ENCODE data around the gene DHX40. TPM values are rescaled to one million over a fixed set of nuclear protein-coding genes. Genes with fewer than 3 reads are reported as not detected.
A peak's percentile ranks its signal among the peaks of the same experiment; 100 is the strongest.

The DHX40 gene
- total and polyA plus RNA-seq, 2 of the 13 experiments (the other 11 are each of a cell fraction or from before 2014, with no cell fraction given): 22.2 to 37.0 TPM

DNA sequence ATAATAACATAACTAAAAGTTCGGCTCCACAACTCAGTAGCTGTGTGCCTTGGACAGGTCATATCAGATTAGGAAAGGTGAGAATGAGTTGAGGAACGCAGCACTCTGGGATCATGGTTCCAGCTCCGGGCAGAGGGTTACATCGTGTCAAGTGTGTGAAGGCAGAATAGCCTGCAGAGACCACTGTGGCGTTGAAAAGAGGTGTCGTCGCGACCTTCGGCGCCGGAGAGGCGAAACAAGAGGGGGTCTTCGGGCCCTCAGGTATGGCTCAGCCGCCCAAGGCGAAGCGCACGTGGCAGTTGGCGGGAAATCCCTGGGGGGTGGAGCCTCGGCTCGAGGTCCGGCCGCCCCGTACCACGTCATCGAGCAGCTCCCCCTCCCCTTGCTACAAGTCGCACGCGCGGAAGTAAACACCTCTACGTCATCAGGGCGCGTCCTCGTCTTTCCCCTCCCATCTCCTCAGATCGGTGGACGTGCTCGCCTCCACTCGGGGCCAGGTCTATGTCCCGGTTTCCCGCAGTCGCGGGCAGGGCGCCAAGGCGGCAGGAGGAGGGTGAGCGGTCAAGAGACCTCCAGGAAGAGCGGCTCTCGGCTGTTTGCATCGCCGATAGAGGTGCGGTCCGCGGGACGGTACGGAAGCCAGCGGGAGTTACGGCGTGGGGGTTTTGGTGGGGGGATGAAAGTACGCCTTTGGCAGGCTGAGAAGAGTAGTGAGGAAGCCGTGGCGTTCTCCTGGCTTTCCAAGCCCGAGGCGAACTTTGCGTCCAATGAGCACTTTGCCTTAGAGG lies at the start of gene DHX40 (continued):
- peak; percentile 99 for TF ChIP-seq CREB1 (IDR thresholded peaks at IDR 0.05)
- peak; percentile 99 for TF ChIP-seq CREB1 (CRISPR knock-in tag; IDR thresholded peaks at IDR 0.05)
- TF ChIP-seq, protein P1, sequence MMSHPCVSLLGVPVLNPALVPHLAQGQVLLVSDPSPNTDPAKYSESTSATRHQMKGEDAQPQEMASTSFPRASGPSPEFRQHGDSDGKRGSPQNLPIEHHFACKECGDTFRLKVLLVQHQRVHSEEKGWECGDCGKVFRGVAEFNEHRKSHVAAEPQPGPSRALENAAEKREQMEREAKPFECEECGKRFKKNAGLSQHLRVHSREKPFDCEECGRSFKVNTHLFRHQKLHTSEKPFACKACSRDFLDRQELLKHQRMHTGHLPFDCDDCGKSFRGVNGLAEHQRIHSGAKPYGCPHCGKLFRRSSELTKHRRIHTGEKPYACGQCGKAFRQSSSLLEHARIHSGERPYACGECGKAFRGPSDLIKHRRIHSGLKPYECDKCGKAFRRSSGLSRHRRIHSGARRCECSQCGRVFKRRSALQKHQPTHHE (CRISPR knock-in tag; IDR thresholded peaks at IDR 0.05; ENCODE audit: borderline replicate concordance): peak; percentile 93; the same call in 1 of the 2 replicates
- TF ChIP-seq ZNF20 (CRISPR knock-in tag; IDR thresholded peaks at IDR 0.05): no peak
- TF ChIP-seq GZF1 (CRISPR knock-in tag; IDR thresholded peaks at IDR 0.05): peak; percentile 77; the same call in 1 of the 2 replicates
- no peak for TF ChIP-seq ZNF3 (CRISPR knock-in tag; IDR thresholded peaks at IDR 0.05)
- peak; percentile 96 for TF ChIP-seq ZNF431 (CRISPR knock-in tag; IDR thresholded peaks at IDR 0.05; ENCODE audit: borderline replicate concordance, low read depth)
- peak; percentile 89 for TF ChIP-seq SIN3B (IDR thresholded peaks at IDR 0.05; ENCODE audit: low read length)
- peak; percentile 96 for TF ChIP-seq ZNF749 (CRISPR knock-in tag; IDR thresholded peaks at IDR 0.05; ENCODE audit: borderline replicate concordance)
- TF ChIP-seq ZBTB20 (CRISPR knock-in tag; IDR thresholded peaks at IDR 0.05; ENCODE audit: borderline replicate concordance, low read depth): peak; percentile 77; the same call in 1 of the 2 replicates
- TF ChIP-seq SNAPC4 (CRISPR knock-in tag; IDR thresholded peaks at IDR 0.05): no peak
- TF ChIP-seq SRSF4 (IDR thresholded peaks at IDR 0.05; ENCODE audit: low read depth, low read length, poor library complexity, severe bottlenecking): no peak
- TF ChIP-seq UBTF (CRISPR knock-in tag; IDR thresholded peaks at IDR 0.05): peak; percentile 25; the same call in 1 of the 2 replicates
- peak; percentile 98 for TF ChIP-seq NFKB2 (CRISPR knock-in tag; IDR thresholded peaks at IDR 0.05; ENCODE audit: borderline replicate concordance)
- TF ChIP-seq U2AF1 (optimal IDR thresholded peaks at IDR 0.05; ENCODE audit: low read depth, low read length): no peak
- no peak for TF ChIP-seq SMARCC2 (IDR thresholded peaks at IDR 0.05)
- TF ChIP-seq ZXDC (CRISPR knock-in tag; IDR thresholded peaks at IDR 0.05): peak; percentile 97
- TF ChIP-seq YEATS2 (CRISPR knock-in tag; IDR thresholded peaks at IDR 0.05; ENCODE audit: borderline replicate concordance): peak; percentile 90

All from HepG2 (cell line).